Sigmoid colon (tissue), 4 donors: ENCODE measurements around the gene IGF2BP2.

Source experiments
- CTCF ChIP-seq, 4 experiments: fragments of 450-650 bp in 3 of 4; fragments of 200-600 bp in 1 of 4; IDR thresholded peaks; one replicate each; pipeline ENCODE4 v1.5.1; 2016 to 2019; ENCODE audit warnings: antibody characterized with exemption in 4 of 4, mild to moderate bottlenecking in 3 of 4, moderate library complexity in 2 of 4
- POLR2AphosphoS5 ChIP-seq, 4 donors: sonication (generic); formaldehyde crosslinking; IDR thresholded peaks; one replicate each; pipeline ENCODE4 v1.6.1; 2017; ENCODE audit warnings: antibody characterized with exemption in 4 of 4

- no peak for TF ChIP-seq CTCF (IDR thresholded peaks at IDR 0.05)
- no peak for TF ChIP-seq POLR2AphosphoS5 (IDR thresholded peaks at IDR 0.05)
Measured at GRCh38 chr3:185737740-185738680, 86.8 kb downstream of the IGF2BP2 start.
